Activated naive CD8-positive, alpha-beta T cell treated with anti-CD3 and anti-CD28 coated beads, Interleukin-2, amount 50 U/mL, for 16 hours (primary cell): ENCODE data around the gene UNK.
A peak's percentile ranks its signal among the peaks of the same experiment; 100 is the strongest.
"Not testable (repeated sequence)": the region's sequence is repeated elsewhere in the genome, so short reads cannot be mapped to it uniquely, and the experiment has no call there.

Experiments used
- DNase-seq: peaks from one replicate; pipeline ENCODE4 v3.0.0-alpha.2; 2020; ENCODE audit warnings: low read depth, low spot score

The UNK gene

DNA sequence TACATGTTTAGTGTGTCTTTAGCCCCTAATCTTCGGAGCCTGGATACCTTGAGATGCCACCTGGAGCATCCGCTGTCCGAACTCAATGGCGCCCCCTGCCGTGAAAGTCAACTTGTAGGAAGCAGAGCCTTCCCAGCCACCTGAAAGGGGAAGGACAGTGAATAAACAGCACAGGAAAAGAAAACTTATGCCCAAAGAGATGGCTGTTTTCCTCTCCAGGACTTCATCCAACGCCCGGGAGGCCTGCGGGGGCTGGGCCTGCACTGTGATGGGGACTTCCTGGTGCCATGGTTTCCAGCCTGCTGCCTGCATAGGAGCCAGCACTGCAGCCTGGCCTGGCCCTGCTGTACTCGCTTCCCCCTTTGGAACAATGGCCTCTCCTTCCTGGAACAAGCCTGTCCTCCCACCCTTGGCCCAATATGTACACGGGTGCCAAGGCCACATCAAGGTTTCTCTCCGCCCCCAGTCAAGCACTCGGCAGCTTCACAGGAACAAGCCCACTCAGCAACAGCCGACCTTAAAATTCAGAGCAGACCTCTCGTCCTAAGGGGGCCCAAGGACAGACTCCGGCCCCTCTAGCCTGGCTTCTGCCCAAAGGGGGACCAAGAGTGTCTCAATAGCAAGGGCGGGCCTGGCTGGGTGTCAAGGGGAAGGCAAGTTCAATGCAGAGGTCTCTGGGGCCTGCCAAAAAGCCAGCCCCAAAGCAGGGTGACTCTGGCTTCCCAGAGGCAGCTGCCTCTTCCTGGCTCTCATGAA lies 64.1 kb downstream of the UNK start:
- peak; percentile 71 for DNase-seq

- no peak for DNase-seq
These were observed 64.7 kb downstream of the UNK start for GRCh38 chr17:75849279-75849646.

- DNase-seq = no peak
These were observed 65.1 kb downstream of the UNK start for GRCh38 chr17:75849724-75850123.

DNA sequence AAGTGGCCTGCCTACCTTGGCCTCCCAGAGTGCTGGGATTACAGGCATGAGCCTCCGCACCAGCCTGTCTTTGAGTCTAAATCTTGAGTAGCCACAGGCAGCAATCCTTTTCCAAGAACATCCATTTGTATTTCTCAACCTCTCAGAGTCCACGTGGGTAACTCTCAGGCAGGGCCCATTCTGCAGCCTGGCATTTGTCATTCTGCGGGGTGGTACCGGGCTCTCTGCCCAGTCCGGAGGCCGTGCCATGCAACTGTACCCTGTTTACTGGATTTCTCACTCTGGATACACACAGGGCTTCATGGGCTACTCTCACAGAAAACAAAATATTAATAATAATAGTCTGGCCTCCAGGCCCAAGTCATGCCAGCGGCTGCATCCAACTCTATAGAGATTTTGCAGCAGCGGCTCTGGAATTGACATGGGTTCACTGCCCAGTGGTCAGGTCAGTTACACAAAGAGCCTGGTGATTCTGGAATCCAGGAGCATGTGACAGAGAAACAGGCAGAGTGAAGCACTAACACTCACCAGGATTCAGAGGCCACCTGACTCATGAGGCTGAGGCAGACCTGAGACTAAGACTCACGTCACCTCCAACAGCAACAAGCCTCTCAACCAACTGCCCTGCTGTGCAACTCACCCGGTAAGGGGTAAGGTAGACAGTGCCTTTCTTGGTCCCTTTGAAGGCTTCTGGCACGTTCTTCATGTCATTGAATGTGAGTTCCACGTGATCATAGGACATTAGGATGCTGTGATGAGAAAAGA lies 66.5 kb downstream of the UNK start:
- no peak for DNase-seq

DNA sequence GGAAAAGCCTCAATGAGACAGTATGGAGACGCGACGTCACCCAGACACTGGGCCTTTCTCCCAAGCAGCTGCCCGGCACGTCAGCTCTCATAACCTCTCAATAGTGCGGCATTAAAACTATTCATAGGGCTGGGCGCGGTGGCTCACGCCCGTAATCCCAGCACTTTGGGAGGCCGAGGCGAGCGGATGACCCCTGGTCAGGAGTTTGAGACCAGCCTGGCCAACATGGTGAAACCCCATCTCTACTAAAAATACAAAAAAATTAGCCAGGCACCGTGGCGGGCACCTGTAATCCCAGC lies 67.0 kb downstream of the UNK start:
- not testable (repeated sequence) for DNase-seq

GRCh38 chr17:75853433-75853832 lies 68.8 kb downstream of the UNK start:
- DNase-seq = no peak

GRCh38 chr17:75854101-75854748 lies 69.6 kb downstream of the UNK start:
- DNase-seq = no peak

GRCh38 chr17:75854881-75855309 lies 70.3 kb downstream of the UNK start:
- peak; percentile 37 for DNase-seq

DNA sequence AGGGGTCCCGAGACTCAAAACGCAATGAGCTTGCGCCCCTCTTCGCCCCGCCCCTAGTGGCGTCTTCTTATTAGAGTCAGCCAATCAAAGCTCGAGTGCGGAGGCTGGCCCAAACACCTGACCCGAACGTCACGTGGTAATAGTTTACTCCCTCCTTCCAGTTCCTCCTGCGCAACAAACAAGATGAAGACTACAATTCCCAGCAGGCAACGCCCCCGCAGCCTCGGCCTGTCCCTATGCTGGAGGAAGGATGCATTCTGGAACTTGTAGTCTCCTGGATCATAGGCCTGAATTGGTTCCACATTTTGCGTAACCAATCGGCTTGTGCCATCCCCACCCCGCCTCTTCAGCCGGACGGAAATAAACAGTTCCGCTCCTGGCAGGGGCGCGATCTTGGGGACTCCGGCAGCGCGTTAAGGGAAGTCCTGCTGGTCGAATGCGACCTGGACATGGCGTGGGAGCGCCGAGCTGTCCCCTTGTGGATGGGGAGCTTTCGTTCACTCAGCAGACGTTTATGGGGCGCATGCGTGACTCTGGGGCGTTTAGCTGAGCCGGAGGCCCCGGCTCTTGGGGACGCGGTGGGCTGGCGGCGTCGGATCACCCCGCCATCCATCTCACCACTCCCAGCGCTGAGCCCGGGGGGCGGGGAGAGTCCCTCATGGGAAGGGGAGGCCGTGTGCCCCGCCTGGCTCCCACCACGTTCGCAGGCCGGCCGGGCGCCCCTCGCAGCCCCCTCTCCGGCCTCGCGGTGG lies 70.9 kb downstream of the UNK start, which contains the start of gene WBP2:
TSS of gene WBP2 (minus strand) at position 26 of the 752 bp plus-strand sequence. CDS start 38 bp downstream, outside the sequence.
- DNase-seq = peak; percentile 95

- no peak for DNase-seq
These were observed 71.6 kb downstream of the UNK start for GRCh38 chr17:75856062-75856756.

DNA sequence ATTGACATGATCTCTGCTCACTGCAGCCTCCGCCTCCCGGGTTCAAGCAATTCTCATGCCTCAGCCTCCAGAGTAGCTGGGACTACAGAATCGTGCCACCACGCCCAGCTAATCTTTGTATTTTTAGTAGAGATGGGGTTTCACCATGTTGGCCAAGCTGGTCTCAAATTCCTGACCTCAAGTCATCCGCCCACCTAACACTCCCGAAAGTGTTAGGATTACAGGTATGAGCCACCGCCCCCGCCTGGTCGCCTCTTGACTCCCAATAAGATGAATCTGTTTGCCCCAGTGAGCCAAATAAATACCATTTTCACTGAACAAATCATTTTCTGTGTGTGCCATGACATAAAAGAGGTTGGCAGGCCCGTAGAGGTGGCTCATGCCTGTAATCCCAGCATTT lies 74.8 kb downstream of the UNK start:
- DNase-seq = not testable (repeated sequence)

- DNase-seq = no peak
These were observed 77.3 kb downstream of the UNK start for GRCh38 chr17:75861927-75862317.

- DNase-seq = no peak
These were observed 79.9 kb downstream of the UNK start for GRCh38 chr17:75864448-75864871.

DNA sequence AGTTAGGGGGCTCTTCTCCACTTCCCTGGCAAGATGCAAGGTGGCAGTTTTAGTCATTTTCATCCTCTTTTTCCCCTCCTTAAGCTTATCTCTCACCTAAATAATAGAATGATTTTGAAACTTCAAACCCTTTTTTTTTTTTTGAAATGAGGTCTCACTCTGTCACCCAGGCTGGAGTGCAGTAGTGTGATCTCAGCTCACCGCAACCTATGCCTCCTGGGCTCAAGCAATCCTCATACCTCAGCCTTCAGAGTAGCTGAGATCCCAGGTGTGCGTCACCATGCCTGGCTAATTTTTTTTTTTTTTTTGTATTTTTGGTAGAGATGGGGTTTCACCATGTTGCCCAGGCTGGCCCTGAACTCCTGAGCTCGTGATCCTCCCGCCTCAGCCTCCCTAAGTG lies 80.3 kb downstream of the UNK start:
- DNase-seq = not testable (repeated sequence)

- not testable (repeated sequence) for DNase-seq
These were observed 81.0 kb downstream of the UNK start for GRCh38 chr17:75865404-75866188.

GRCh38 chr17:75868730-75869281 lies 84.2 kb downstream of the UNK start:
- DNase-seq = not testable (repeated sequence)

DNA sequence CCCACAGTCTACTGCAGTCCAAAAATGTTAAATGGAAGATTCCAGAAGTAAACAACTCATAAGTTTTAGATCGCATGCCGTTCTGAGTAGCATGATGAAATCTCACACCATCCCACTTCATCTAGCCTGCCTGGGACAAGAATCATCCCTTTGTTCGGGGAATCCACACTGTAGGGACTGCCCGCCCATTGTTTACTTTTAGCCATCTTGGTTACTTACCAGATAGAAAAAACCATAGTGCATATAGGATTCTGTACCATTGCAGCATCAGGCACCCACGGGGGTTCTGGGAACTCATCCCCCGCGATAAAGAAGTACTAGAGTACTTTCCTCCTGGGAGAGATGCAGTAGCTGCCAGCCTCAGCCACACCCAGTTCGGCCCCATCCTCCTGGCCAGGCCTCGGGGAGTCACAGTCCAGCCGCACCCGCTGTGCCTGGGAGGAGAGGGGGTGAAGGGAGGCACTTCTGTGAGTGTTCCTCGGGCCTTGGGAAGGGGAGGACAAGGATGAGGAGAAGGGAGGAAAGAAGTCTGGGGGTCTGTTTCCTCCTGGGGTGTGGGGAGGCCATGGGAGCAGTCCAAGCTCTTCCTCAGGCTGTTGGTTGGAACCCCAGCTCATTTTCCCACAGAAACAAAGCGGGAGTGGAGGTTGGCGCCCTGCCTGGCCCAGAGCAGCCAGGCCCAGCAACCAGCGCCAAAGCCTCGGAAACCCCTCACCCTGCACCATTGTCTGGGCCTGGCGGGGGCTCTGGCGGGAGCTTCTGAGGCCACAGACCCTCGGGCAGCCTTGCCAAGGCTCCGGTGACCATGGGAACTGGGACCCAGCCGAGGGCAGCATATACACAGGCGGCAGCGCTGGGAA lies 84.9 kb downstream of the UNK start:
- no peak for DNase-seq

GRCh38 chr17:75870228-75870627 lies 85.6 kb downstream of the UNK start:
- not testable (repeated sequence) for DNase-seq
